ENCODE measurements around the gene KDM4B. TPM values are rescaled to one million over a fixed set of nuclear protein-coding genes. Genes with fewer than 3 reads are reported as not detected.
"Not testable (repeated sequence)": the region's sequence is repeated elsewhere in the genome, so short reads cannot be mapped to it uniquely, and the experiment has no call there.

Gene KDM4B
- total RNA-seq, 1 experiment from 2014 or later, result 3.6 TPM

DNA sequence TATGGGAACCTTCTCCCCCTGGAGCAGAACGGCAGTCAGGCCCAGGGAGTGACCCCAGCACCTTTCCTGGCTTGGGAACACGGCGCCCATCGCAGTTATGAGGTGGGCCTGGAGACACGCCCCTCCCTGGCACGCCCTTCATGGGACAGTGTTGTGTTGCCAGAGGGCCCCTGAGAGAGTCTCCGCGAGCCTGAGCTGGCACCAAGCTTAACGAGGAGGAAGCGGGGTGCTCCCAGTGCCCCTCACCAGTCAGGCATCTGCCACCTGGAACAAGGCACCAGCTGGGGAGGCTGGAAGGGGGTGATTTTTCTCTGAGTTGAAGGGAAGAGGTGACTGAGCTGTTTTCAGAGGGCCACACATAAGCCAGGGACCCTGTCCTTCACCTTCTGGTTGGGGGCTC is 180.6 kb downstream of the KDM4B start:
- in situ Hi-C loops (cut with HindIII; ENCODE audit: low pct_unique_long_range_greater_than_20kb, low sequenced_read_pairs), result no loop called here
- DNase-seq (ENCODE audit: low read depth, low spot score), result no peak

DNA sequence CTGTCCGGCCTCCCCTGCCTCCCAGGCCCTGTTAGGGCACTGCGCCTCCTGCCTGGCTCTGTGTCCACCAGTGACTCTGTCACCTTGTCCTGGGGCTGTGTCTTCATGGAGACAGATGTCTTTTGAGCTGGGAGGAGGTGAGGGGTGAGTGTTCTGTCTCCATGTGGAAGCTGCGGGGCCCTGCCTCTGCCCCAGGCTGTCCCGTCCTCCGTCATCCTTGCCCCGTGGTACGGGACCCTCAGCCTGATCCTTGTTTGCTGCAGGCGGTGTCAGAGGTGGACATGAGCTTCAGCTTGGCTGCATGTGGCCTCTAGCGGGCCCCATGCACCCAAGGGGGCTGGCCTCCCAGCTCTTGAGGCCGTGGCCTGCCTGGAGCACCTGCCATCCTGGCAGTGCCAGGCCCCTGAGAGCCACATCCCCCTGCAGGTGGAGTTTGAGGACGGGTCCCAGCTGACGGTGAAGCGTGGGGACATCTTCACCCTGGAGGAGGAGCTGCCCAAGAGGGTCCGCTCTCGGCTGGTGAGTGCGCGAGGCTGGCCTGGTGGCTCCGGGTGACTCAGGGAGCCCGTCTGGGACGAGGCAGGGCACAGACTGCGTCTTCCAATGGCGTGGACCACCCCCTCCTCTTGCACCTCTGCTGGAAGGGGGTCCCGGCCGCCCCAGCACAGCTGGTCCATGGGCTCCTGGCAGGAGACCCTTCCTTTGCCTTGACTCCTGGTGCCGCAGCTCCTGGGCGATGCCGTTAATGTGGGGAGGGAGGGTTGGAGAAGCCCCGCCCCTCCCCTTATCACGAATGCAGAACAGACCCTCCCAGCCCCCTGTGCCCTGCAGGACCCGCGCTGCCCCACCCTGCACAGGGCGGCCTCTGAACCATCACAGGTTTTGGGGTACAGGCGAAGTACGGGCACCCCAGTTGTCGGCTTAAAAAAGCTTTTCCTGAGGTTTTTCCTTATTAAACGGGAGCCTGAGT is 181.3 kb downstream of the KDM4B start:
- no peak for DNase-seq (ENCODE audit: low read depth, low spot score)
- in situ Hi-C loops (cut with HindIII; ENCODE audit: low pct_unique_long_range_greater_than_20kb, low sequenced_read_pairs), result no loop called here

DNA sequence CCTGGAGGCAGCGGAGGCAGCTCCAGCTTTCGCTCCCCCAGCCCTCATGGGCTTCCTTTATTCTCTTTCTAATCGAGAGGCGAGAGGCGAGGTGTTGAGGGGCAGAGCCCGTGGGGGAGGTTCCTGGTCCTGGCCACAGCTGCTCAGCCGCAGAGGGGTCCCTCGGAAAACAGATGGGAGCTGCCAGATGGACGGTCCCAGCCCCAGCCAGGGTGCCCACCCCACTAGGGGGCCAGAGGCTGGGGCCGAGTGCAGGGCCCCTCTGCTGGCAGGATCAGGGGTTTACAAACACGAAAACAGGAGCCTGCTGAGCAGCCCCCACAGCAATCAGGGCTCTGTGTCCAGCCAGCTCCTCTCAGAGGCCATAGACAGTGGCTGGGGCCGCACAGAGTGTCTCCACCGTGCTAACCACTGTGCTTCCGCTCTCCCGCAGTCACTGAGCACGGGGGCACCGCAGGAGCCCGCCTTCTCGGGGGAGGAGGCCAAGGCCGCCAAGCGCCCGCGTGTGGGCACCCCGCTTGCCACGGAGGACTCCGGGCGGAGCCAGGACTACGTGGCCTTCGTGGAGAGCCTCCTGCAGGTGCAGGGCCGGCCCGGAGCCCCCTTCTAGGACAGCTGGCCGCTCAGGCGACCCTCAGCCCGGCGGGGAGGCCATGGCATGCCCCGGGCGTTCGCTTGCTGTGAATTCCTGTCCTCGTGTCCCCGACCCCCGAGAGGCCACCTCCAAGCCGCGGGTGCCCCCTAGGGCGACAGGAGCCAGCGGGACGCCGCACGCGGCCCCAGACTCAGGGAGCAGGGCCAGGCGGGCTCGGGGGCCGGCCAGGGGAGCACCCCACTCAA is 182.2 kb downstream of the KDM4B start:
- DNase-seq (ENCODE audit: low read depth, low spot score), result no peak
- in situ Hi-C loops (cut with HindIII; ENCODE audit: low pct_unique_long_range_greater_than_20kb, low sequenced_read_pairs), result no loop called here

DNA sequence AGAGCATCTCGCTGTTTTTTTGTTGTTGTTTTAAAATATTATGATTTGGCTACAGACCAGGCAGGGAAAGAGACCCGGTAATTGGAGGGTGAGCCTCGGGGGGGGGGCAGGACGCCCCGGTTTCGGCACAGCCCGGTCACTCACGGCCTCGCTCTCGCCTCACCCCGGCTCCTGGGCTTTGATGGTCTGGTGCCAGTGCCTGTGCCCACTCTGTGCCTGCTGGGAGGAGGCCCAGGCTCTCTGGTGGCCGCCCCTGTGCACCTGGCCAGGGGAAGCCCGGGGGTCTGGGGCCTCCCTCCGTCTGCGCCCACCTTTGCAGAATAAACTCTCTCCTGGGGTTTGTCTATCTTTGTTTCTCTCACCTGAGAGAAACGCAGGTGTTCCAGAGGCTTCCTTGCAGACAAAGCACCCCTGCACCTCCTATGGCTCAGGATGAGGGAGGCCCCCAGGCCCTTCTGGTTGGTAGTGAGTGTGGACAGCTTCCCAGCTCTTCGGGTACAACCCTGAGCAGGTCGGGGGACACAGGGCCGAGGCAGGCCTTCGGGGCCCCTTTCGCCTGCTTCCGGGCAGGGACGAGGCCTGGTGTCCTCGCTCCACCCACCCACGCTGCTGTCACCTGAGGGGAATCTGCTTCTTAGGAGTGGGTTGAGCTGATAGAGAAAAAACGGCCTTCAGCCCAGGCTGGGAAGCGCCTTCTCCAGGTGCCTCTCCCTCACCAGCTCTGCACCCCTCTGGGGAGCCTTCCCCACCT is 183.3 kb downstream of the KDM4B start:
- in situ Hi-C loops (cut with HindIII; ENCODE audit: low pct_unique_long_range_greater_than_20kb, low sequenced_read_pairs), result no loop called here
- no peak for DNase-seq (ENCODE audit: low read depth, low spot score)

DNA sequence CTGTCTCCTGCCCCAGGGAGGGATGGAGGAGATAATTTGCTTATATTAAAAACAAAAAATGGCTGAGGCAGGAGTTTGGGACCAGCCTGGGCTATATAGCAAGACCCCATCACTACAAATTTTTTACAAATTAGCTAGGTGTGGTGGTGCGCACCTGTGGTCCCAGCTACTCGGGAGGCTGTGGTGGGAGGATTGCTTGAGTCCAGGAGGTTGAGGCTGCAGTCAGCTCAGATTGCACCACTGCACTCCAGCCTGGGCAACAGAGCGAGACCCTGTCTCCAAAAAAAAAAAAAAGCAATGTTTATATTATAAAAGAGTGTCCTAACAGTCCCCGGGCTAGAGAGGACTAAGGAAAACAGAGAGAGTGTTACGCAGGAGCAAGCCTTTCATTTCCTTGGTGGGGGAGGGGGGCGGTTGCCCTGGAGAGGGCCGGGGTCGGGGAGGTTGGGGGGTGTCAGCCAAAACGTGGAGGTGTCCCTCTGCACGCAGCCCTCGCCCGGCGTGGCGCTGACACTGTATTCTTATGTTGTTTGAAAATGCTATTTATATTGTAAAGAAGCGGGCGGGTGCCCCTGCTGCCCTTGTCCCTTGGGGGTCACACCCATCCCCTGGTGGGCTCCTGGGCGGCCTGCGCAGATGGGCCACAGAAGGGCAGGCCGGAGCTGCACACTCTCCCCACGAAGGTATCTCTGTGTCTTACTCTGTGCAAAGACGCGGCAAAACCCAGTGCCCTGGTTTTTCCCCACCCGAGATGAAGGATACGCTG is 184.0 kb downstream of the KDM4B start:
- DNase-seq (ENCODE audit: low read depth, low spot score), result no peak
- in situ Hi-C loops (cut with HindIII; ENCODE audit: low pct_unique_long_range_greater_than_20kb, low sequenced_read_pairs), result no loop called here

DNA sequence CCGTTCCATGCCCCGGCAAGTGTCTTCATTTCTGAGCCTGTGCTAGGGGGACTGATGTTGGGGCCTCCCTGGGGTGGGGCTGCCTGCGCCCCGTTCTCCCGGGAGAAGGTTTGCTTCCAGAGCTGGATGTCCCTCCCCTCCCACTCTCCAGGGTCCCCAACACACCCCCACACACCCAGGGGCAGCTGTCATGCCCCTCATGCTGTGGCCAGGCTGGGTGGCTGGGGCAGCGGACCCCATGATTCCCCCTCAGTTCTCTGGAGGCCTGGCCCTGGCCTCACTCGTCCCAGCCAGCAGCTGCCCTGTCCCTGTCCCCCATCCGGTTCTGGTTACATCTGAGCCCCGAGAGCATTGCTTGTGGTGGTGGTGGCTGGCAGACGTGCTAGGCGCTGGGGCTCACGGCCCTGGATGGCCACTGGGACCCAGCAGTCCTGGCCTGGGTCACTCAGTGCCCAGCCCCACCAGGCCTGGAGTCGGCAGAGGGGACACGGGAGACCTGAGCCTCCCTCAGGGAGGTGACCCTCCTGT is 184.8 kb downstream of the KDM4B start:
- in situ Hi-C loops (cut with HindIII; ENCODE audit: low pct_unique_long_range_greater_than_20kb, low sequenced_read_pairs), result no loop called here
- no peak for DNase-seq (ENCODE audit: low read depth, low spot score)

DNA sequence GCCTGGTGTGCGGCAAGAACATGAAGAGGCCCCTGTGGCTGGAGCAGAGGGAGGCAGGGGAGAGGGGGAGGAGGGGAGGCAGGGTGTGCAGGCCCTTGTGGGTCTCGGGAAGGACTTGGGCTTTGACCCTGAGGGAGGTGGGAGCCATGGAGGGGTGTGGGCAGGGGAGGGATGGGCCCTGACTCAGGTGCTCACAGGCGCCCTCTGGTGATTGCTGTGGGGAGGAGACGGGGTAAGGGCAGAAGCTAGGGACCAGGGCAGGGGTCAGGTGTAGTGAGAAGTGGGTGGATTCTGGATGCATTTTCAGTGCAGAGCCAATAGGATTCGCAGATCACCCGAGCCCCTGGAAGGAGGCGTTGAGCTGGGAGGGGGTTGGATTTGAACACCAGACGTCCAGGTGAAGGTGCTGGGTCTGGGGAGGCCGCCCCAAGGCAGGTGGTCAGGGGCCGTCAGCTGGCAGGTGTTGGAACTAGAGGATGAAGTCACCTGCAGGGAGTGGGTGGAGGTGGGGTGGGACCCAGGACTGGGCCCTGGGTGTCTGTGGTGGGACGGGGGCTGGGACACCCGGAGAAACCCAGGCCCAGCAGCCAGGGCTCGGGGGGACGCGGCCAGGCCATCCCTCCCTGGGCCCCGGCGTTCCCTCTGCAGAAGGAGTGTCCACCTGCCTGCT is 185.4 kb downstream of the KDM4B start:
- DNase-seq (ENCODE audit: low read depth, low spot score), result peak; percentile 47
- in situ Hi-C loops (cut with HindIII; ENCODE audit: low pct_unique_long_range_greater_than_20kb, low sequenced_read_pairs), result no loop called here

DNA sequence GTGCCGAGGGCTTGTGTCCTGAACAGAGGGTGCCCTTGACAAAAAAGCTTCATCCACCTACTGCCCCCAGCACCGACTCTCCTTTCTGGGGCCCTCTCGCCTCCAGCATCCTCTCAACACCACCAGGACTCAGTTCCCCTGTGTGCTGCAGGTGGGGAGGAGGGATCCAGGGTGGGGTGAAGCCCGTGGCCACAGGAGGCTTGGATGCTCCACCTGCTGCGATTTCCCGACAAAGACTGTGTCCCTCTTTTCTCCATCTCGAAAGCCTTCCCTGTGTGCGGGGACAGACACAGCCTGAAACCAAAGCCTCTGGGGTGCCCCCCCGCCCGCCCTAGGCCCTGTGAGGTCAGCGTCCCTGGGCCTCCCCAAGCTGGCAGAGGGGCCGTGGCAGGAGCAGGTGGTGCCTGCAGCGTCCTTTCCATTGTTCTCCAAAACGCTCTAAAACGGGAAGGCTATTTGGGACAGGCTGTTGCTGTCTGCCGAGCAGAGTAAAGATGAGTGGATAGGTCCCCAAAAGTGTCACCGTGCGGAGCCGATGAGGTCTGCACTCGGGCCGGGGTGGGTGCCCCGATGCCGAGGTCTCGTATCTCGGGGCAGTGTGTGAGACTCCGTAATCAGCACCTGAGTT is 186.0 kb downstream of the KDM4B start:
- DNase-seq (ENCODE audit: low read depth, low spot score), result no peak
- in situ Hi-C loops (cut with HindIII; ENCODE audit: low pct_unique_long_range_greater_than_20kb, low sequenced_read_pairs), result no loop called here

DNA sequence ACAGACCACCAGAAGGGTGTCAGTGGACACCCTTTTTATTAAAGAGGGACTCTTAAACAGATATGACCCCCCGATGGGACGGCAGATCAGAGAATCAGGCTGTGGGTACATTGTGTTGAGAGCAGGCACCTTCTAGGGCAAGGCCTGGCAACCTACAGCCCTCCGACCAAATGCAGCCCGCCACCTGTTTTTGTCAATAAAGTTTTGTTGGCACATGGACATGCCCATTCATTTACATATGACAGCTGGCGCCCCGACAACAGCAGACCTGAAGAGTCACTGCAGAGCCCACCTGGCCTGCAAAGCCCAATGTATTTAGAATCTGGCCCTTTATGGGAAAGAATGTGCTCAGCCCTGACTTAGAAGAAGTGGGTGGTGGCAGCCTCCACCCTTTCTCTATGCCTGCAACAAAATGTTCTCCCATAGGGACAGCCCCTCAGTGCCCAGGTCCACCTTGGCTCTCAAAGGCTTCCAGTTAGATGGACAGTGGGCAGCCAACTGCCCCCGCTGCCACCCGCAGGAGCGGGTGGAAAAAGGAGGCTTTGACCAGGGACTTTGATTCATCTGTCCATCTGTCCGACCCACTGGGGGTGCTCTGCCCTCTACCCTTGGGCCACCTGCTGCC is 186.8 kb downstream of the KDM4B start:
- in situ Hi-C loops (cut with HindIII; ENCODE audit: low pct_unique_long_range_greater_than_20kb, low sequenced_read_pairs), result no loop called here
- DNase-seq (ENCODE audit: low read depth, low spot score), result no peak

DNA sequence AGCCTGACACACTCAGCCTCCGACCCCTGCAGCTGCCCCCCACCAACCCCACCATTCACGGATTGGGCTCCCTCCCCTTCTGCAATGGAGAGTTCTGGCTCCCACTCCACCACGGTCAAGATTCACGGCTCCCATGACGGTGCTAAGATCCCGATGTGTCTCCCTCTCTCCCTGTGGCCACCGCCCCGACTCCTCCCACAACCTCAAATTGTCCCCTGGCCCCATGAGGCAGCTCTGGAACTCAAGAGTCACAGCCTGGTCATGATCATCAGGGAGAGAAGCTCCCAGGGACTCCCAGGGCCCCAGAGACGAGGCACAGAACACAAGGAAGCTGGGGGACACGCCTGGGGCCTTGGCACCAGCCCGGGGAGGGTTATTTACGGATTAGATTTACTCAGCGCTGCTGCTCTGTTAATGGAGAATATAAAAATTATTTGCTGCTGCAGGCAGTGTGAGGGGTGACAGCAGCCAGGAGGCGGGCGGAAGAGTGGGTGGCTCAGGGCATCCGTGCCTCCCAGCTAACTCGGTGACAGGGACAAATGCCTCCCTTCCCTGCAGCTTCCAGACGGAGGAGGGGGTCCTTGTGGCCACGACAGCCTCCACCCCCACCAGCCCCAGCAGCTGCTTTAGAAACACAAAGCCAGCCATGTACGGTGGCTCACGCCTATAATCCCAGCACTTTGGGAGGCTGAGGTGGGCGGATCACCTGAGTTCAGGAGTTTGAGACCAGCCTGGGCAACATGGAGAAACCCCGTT is 187.5 kb downstream of the KDM4B start:
- DNase-seq (ENCODE audit: low read depth, low spot score), result no peak
- in situ Hi-C loops (cut with HindIII; ENCODE audit: low pct_unique_long_range_greater_than_20kb, low sequenced_read_pairs), result no loop called here

DNA sequence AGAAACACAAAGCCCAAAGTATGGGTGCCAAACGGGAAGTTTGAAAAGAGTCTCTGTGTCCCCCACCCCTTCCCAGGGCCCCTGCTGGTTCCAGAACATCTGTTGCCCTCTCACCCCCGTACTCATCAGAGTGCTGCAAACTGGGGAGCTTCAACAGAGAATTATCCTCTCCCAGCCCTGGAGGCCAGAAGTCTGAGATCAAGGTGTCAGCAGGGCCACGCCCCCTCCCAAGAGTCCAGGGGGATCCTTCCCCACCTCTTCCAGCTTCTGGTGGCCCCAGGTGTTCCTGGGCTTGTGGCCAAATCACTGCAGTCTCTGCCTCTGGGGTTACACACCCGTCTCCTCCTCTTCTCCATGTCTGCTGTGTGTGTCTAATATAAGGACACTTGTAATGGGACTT is 188.3 kb downstream of the KDM4B start:
- no peak for DNase-seq (ENCODE audit: low read depth, low spot score)
- in situ Hi-C loops (cut with HindIII; ENCODE audit: low pct_unique_long_range_greater_than_20kb, low sequenced_read_pairs), result no loop called here

DNA sequence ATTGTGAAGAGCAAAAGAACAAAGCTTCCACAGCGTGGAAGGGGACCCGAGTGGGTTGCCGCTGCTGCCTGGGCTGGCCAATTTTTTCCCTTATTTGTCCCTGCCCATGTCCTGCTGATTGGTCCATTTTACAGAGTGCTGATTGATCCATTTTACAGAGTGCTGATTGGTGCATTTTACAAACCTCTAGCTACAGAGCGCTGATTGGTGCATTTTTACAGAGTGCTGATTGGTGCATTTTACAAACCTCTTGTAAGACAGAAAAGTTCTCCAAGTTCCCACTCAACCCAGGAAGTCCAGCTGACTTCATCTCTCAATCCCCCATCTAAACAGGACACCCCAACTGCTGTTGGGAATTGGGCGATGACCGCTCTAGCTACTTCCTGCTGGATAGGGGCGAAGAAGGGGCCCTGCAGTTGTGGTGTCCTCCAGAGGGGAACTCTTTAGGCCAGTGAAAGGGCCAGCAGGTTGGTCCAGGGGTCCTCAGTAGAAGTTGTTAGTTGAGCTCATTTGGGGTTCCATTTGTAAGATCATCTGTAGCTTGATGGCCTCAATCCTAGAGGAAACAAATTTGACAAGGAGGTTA is 189.7 kb downstream of the KDM4B start:
- DNase-seq (ENCODE audit: low read depth, low spot score); in situ Hi-C loops (cut with HindIII; ENCODE audit: low pct_unique_long_range_greater_than_20kb, low sequenced_read_pairs): not testable (repeated sequence)

DNA sequence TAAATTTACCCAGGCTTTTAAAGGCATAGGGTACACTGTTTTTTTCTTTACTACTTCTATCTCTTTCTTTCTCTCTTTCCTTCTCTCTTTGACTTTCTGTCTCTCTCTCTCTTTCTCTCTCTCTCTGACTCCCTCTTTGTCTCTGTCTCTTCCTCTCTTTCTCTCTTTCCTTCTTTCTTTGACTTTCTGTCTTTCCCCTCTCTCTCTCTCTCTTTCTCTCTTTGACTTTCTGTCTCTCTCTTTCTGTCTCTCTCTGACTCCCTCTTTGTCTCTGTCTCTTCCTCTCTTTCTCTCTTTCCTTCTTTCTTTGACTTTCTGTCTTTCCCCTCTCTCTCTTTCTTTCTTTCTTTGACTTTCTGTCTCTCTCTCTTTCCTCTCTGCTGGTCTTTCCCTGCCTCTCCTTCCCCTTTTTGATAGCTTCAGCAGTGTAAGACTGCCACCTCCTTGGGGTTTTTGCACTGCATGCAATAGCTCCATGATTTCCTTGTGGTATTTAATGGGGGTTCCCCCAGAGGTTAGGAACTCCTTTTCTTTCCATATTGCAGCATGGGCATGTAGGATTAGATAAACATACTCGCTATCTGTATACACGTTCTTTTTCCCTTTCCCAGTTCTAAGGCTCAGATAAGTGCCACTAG is 191.4 kb downstream of the KDM4B start:
- in situ Hi-C loops (cut with HindIII; ENCODE audit: low pct_unique_long_range_greater_than_20kb, low sequenced_read_pairs); DNase-seq (ENCODE audit: low read depth, low spot score): not testable (repeated sequence)

Measured in SK-MEL-5 (cell line).